Caco-2 (cell line): ENCODE data around the gene GRM1. TPM values are rescaled to one million over a fixed set of nuclear protein-coding genes. Genes with fewer than 3 reads are reported as not detected.

Experiments
- BruUV-seq: library from RNA; stranded (reverse); fragments of 400-500 nt; replicated peaks from 2 replicates; lab custom pipeline; 2021; lab: Mats Ljungman, UMichigan
- CTCF ChIA-PET: fragments of 300-600 bp; sonication (Branson Sonifier 250); formaldehyde crosslinking; loops from one replicate; lab custom pipeline; 2022; ENCODE audit warnings: antibody characterized with exemption; lab: Charles Lee
- POLR2A ChIA-PET: fragments of 300-600 bp; sonication (Branson Sonifier 250); formaldehyde crosslinking; loops from one replicate; lab custom pipeline; 2022; ENCODE audit warnings: antibody characterized with exemption; lab: Charles Lee
- DNase-seq, 2 experiments: peaks; one replicate each; pipeline versions ENCODE4 v3.0.0 to v3.0.0-alpha.2; 2020 to 2022
- H3K27me3 ChIP-seq: replicated peaks from 2 replicates; pipeline ENCODE4 v1.6.0; 2011; ENCODE audit warnings: low read length; ENCODE audit not compliant: control insufficient read depth, insufficient read depth
- H3K36me3 ChIP-seq: 2 replicates; pipeline ENCODE4 v1.5.1; 2011; ENCODE audit warnings: low read length; ENCODE audit not compliant: control insufficient read depth, insufficient read depth
- H3K4me1 ChIP-seq: fragments of 250-450 bp; sonication (Bioruptor Pico); 2 replicates; pipeline ENCODE4 v1.5.1; 2020; ENCODE audit warnings: mild to moderate bottlenecking
- H3K4me3 ChIP-seq: 2 replicates; pipeline ENCODE4 v1.5.1; 2011; ENCODE audit warnings: low read depth, mild to moderate bottlenecking, control low read depth, low read length
- H3K9me3 ChIP-seq: fragments of 250-450 bp; sonication (Bioruptor Pico); 2 replicates; pipeline ENCODE4 v1.5.1; 2020; ENCODE audit warnings: mild to moderate bottlenecking, moderate library complexity
- H3K27ac Mint-ChIP-seq: one replicate; pipeline ENCODE4 v1.8.0; 2022; ENCODE audit warnings: mixed read lengths; ENCODE audit not compliant: unreplicated experiment
- H3K27me3 Mint-ChIP-seq: one replicate; pipeline ENCODE4 v1.8.0; 2022; ENCODE audit warnings: mixed read lengths; ENCODE audit not compliant: insufficient read depth, unreplicated experiment
- H3K36me3 Mint-ChIP-seq: one replicate; pipeline ENCODE4 v1.8.0; 2022; ENCODE audit warnings: mild to moderate bottlenecking, mixed read lengths; ENCODE audit not compliant: insufficient read depth, unreplicated experiment
- H3K4me1 Mint-ChIP-seq: one replicate; pipeline ENCODE4 v1.8.0; 2022; ENCODE audit warnings: low read depth, mixed read lengths; ENCODE audit not compliant: unreplicated experiment
- H3K4me3 Mint-ChIP-seq: one replicate; pipeline ENCODE4 v1.8.0; 2022; ENCODE audit warnings: mild to moderate bottlenecking, moderate library complexity, mixed read lengths; ENCODE audit not compliant: unreplicated experiment
- H3K9me3 Mint-ChIP-seq: one replicate; pipeline ENCODE4 v1.8.0; 2022; ENCODE audit warnings: mixed read lengths; ENCODE audit not compliant: unreplicated experiment
- intact Hi-C: fragments of 100-400 bp; cut with micrococcal nuclease; formaldehyde crosslinking; loops from one replicate; pipeline ENCODE4 v1.10.0; 2022; ENCODE audit not compliant: unreplicated experiment
- total RNA-seq: library from RNA; stranded (reverse); gene quantifications from 2 replicates; pipeline ENCODE4 v1.2.3, GENCODE V29; 2022
- TF ChIP-seq, protein P1 (sequence below), 2 experiments: fragments of 200-600 bp in 1 of 2; IDR thresholded peaks; 1 replicate in 1 of 2; 2 replicates in 1 of 2; pipeline versions ENCODE4 v1.5.1 to v1.8.0; 2011 to 2022; ENCODE audit warnings: antibody characterized with exemption in 1 of 2, control low read depth in 1 of 2, inconsistent platforms in 1 of 2, low read depth in 1 of 2, low read length in 1 of 2, mild to moderate bottlenecking in 1 of 2, moderate library complexity in 1 of 2; ENCODE audit not compliant: insufficient read depth in 1 of 2, severe bottlenecking in 1 of 2, unreplicated experiment in 1 of 2

Gene GRM1
- total RNA-seq, 1 experiment from 2014 or later, result not detected

- intact Hi-C loops, result no loop called here
- H3K4me1 ChIP-seq, result no peaks in the 10 kb centered on the region
- no peaks in the 10 kb centered on the region for H3K36me3 ChIP-seq
- H3K4me1 Mint-ChIP-seq, result no peaks in the 10 kb centered on the region
- TF ChIP-seq, protein P1, sequence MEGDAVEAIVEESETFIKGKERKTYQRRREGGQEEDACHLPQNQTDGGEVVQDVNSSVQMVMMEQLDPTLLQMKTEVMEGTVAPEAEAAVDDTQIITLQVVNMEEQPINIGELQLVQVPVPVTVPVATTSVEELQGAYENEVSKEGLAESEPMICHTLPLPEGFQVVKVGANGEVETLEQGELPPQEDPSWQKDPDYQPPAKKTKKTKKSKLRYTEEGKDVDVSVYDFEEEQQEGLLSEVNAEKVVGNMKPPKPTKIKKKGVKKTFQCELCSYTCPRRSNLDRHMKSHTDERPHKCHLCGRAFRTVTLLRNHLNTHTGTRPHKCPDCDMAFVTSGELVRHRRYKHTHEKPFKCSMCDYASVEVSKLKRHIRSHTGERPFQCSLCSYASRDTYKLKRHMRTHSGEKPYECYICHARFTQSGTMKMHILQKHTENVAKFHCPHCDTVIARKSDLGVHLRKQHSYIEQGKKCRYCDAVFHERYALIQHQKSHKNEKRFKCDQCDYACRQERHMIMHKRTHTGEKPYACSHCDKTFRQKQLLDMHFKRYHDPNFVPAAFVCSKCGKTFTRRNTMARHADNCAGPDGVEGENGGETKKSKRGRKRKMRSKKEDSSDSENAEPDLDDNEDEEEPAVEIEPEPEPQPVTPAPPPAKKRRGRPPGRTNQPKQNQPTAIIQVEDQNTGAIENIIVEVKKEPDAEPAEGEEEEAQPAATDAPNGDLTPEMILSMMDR (IDR thresholded peaks at IDR 0.05; ENCODE audit: insufficient read depth in 1 of 2, low read depth in 1 of 2, low read length in 1 of 2, severe bottlenecking in 1 of 2, unreplicated experiment in 1 of 2), result no peak
- no peaks in the 10 kb centered on the region for H3K36me3 Mint-ChIP-seq
- ChIA-PET CTCF (no interaction called here), POLR2A (no interaction called here)
- DNase-seq, result no peak
- no TSS peak for BruUV-seq
- peaks cover 2% of the 10 kb centered on the region for H3K27me3 Mint-ChIP-seq
- no peaks in the 10 kb centered on the region for H3K9me3 Mint-ChIP-seq
- no peaks in the 10 kb centered on the region for H3K9me3 ChIP-seq
- no peak overlapping the region for H3K4me3 Mint-ChIP-seq
- H3K4me3 ChIP-seq, result no peak overlapping the region
- no peaks in the 10 kb centered on the region for H3K27me3 ChIP-seq
- no peak overlapping the region for H3K27ac Mint-ChIP-seq
Observed at GRCh38 chr6:146103416-146104072, 74.7 kb downstream of the GRM1 start.

GRCh38 chr6:146106532-146106931 is 77.7 kb downstream of the GRM1 start:
- Mint-ChIP-seq H3K4me3 (no peak overlapping the region), H3K9me3 (peaks cover 6% of the 10 kb centered on the region), H3K4me1 (no peaks in the 10 kb centered on the region), H3K27ac (no peak overlapping the region), H3K36me3 (no peaks in the 10 kb centered on the region), H3K27me3 (peaks cover 5% of the 10 kb centered on the region)
- TF ChIP-seq, protein P1 (IDR thresholded peaks at IDR 0.05; ENCODE audit: insufficient read depth in 1 of 2, low read depth in 1 of 2, low read length in 1 of 2, severe bottlenecking in 1 of 2, unreplicated experiment in 1 of 2), result no peak
- Histone ChIP-seq H3K4me1 (no peaks in the 10 kb centered on the region), H3K9me3 (no peaks in the 10 kb centered on the region; the same call in 1 of the 2 replicates), H3K27me3 (no peaks in the 10 kb centered on the region), H3K36me3 (no peaks in the 10 kb centered on the region), H3K4me3 (no peak overlapping the region)
- POLR2A ChIA-PET, result no interaction called here
- no TSS peak for BruUV-seq
- no peak for DNase-seq
- intact Hi-C loops, result no loop called here
- CTCF ChIA-PET, result no interaction called here

DNA sequence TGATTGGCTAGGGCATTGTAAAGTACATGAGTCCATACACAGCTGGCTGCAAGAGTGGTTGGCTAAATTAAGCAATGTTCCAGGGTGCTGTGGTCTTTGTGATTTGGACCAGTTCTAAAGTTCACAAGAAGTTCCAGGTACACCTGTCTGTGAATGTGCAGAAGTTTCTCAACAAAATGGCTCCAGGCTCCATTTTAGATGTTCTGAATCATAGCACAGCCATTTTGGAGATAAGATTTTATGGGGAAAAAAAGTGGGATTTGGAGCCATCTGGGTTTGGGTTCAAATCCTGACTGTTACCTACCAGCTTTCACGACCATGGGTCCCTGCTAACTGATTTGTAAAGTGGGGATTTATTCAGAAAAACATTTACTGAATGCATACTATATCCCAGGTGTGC is 82.1 kb downstream of the GRM1 start:
- no peak overlapping the region for H3K4me3 Mint-ChIP-seq
- ChIA-PET CTCF (no interaction called here), POLR2A (interaction anchor here (0.6 kb wide), 1 partner anchor 336 kb away, joined by 3 read pairs; no protein-coding TSS in a partner anchor)
- Histone ChIP-seq H3K27me3 (no peaks in the 10 kb centered on the region), H3K4me1 (no peaks in the 10 kb centered on the region), H3K9me3 (no peaks in the 10 kb centered on the region; the same call in 1 of the 2 replicates), H3K4me3 (no peak overlapping the region), H3K36me3 (no peaks in the 10 kb centered on the region)
- H3K27me3 Mint-ChIP-seq, result peaks cover 2% of the 10 kb centered on the region
- TF ChIP-seq, protein P1 (IDR thresholded peaks at IDR 0.05; ENCODE audit: insufficient read depth in 1 of 2, low read depth in 1 of 2, low read length in 1 of 2, severe bottlenecking in 1 of 2, unreplicated experiment in 1 of 2), result no peak
- no peaks in the 10 kb centered on the region for H3K4me1 Mint-ChIP-seq
- peaks cover 6% of the 10 kb centered on the region for H3K9me3 Mint-ChIP-seq
- H3K27ac Mint-ChIP-seq, result no peak overlapping the region
- no peaks in the 10 kb centered on the region for H3K36me3 Mint-ChIP-seq
- no TSS peak for BruUV-seq
- intact Hi-C loops, result no loop called here
- DNase-seq, result no peak
